GM12874 (cell line): Measurements from ENCODE around the gene MDGA2.

Experiments used
- CTCF ChIP-seq: IDR thresholded peaks from 2 replicates; pipeline ENCODE4 v1.5.1; 2011; ENCODE audit warnings: low read depth, mild to moderate bottlenecking, control low read depth, low read length, moderate library complexity; ENCODE audit not compliant: insufficient read depth

Gene MDGA2

GRCh38 chr14:47189911-47190484 lies 485.4 kb downstream of the MDGA2 start:
- TF ChIP-seq CTCF = no peak

GRCh38 chr14:47186486-47186885 lies 488.9 kb downstream of the MDGA2 start:
- no peak for TF ChIP-seq CTCF

- no peak for TF ChIP-seq CTCF
Observed at GRCh38 chr14:47179906-47180305, 495.5 kb downstream of the MDGA2 start.

GRCh38 chr14:47167402-47167801 lies 508.0 kb downstream of the MDGA2 start:
- TF ChIP-seq CTCF = no peak

- no peak for TF ChIP-seq CTCF
Observed at GRCh38 chr14:47155395-47155794, 520.0 kb downstream of the MDGA2 start.

GRCh38 chr14:47154276-47154797 lies 521.1 kb downstream of the MDGA2 start:
- TF ChIP-seq CTCF = no peak

GRCh38 chr14:47153746-47154145 lies 521.7 kb downstream of the MDGA2 start:
- no peak for TF ChIP-seq CTCF

GRCh38 chr14:47150267-47150666 lies 525.1 kb downstream of the MDGA2 start:
- no peak for TF ChIP-seq CTCF
